Neural progenitor cell (in vitro differentiated cells): ENCODE data around the gene CYB5B.

ENCODE experiments used
- EZH2 ChIP-seq: fragments of 200-600 bp; sonication (generic); IDR thresholded peaks from 2 replicates; pipeline ENCODE4 v1.6.1; 2017; ENCODE audit warnings: antibody characterized with exemption, mild to moderate bottlenecking, moderate library complexity
- EZH2phosphoT487 ChIP-seq: fragments of 200-600 bp; sonication (generic); IDR thresholded peaks from 2 replicates; pipeline ENCODE4 v1.6.1; 2017; ENCODE audit warnings: antibody characterized with exemption
- TF ChIP-seq, protein P1 (sequence below): fragments of 200-600 bp; sonication (generic); IDR thresholded peaks from 2 replicates; pipeline ENCODE4 v1.5.1; 2017; ENCODE audit warnings: antibody characterized with exemption, mild to moderate bottlenecking

DNA sequence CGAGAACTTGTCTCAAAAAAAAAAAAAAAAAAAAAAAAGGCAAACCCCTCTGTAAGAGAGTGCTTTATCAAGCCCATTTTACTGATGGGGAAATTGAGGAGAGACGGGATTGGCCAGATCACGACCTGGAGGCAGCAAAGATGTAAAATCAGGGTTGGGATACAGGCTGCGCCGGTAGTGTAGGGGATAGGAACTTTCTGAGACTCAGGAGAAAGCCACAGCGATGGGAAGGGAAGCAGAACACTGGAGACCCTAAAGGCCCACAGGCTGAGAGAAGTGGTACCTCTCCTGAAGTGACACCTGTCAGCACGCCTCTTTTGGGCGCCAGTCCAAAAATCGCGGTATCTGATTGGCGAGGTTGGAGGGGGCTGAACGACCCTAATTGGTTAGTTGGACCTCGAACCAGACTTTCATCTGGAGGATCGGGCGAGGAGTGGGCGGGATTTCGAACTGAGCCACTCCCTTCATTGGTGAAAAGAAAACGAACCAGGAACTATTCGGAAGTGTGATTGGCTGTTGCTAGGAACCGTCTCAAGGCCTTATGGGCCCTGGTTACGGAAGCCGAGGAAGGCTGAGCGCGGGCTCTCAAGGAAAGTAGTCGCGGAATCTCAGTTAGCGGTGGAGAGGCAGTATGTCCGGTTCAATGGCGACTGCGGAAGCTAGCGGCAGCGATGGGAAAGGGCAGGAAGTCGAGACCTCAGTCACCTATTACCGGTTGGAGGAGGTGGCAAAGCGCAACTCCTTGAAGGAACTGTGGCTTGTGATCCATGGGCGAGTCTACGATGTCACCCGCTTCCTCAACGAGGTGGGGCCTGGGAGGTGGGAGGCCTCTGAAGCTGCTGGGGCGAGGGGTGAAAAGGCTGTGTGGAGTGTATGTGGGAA, at the start of gene CYB5B:
- TF ChIP-seq, protein P1, sequence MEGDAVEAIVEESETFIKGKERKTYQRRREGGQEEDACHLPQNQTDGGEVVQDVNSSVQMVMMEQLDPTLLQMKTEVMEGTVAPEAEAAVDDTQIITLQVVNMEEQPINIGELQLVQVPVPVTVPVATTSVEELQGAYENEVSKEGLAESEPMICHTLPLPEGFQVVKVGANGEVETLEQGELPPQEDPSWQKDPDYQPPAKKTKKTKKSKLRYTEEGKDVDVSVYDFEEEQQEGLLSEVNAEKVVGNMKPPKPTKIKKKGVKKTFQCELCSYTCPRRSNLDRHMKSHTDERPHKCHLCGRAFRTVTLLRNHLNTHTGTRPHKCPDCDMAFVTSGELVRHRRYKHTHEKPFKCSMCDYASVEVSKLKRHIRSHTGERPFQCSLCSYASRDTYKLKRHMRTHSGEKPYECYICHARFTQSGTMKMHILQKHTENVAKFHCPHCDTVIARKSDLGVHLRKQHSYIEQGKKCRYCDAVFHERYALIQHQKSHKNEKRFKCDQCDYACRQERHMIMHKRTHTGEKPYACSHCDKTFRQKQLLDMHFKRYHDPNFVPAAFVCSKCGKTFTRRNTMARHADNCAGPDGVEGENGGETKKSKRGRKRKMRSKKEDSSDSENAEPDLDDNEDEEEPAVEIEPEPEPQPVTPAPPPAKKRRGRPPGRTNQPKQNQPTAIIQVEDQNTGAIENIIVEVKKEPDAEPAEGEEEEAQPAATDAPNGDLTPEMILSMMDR = peak; percentile 7
- no peak for TF ChIP-seq EZH2
- no peak for TF ChIP-seq EZH2phosphoT487
